ENCODE measurements around the gene FADS1. TPM values are rescaled to one million over a fixed set of nuclear protein-coding genes. Genes with fewer than 3 reads are reported as not detected.
A peak's percentile ranks its signal among the peaks of the same experiment; 100 is the strongest.

The FADS1 gene
- total and polyA plus RNA-seq, 2 experiments from 2014 or later, result 74.9 to 119 TPM

DNA sequence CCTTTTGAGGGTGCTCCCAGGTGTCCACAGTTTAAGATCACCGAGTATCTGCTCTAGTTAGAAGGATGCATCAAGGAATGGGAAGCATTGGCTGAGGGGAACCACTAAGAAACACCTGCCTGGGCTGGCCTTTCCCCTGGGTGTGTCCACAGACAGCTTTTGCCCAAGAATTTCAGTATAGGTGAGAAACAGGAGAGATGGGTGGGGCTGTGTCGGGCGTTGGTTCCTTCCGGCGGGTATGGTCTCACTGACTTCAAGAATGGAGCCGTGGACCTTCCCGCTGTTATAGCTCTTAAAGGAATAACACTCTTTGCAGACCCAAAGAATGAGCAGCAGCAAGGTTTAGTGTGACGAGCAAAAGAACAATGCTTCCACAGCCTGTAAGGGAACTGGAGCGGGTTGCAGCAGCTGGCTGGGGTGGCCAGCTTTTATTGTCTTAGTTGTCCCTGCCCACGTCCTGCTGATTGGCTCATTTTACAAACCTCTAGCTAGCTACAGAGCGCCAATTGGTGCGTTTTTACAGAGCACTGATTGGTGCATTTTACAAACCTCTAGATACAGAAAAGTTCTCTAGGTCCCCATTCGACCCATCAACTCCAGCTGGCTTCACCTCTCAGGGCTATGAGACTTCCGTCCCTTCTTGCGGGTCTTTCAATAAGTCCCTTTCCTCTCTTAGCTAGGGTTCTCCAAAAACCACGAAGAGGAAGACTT is 2.4 kb downstream of the FADS1 start:
- peaks cover 13% of the 10 kb centered on the region; the same call in 1 of the 2 replicates for H4K20me1 ChIP-seq (replicated peaks; ENCODE audit: insufficient read depth)
- peaks cover 15% of the 10 kb centered on the region for H3K4me1 Mint-ChIP-seq
- peaks cover 20% of the 10 kb centered on the region for H3K27me3 Mint-ChIP-seq (ENCODE audit: insufficient read depth, low read depth, poor library complexity)
- H3K4me1 ChIP-seq (ENCODE audit: insufficient read depth), result peaks cover 11% of the 10 kb centered on the region
- H2AFZ ChIP-seq, result no peak overlapping the region
- no peaks in the 10 kb centered on the region for H3K27me3 ChIP-seq (ENCODE audit: insufficient read depth)
- TF ChIP-seq EZH2 (IDR thresholded peaks at IDR 0.05; ENCODE audit: low read depth, unreplicated experiment) (no peak), ZNF114 (CRISPR knock-in tag; IDR thresholded peaks at IDR 0.05) (0 out of 2 replicates have a peak, but pooled peaks have one; percentile 40)
- H3K27ac ChIP-seq (ENCODE audit: low read depth), result peak overlapping the region; percentile 98
- H3K4me3 Mint-ChIP-seq, result peak overlapping the region; percentile 96
- peak overlapping the region; percentile 76 for H3K4me2 ChIP-seq
- H3K79me2 ChIP-seq (replicated peaks; ENCODE audit: insufficient read depth), result peaks cover 45% of the 10 kb centered on the region
- peaks cover 12% of the 10 kb centered on the region for H3F3A ChIP-seq (replicated peaks; ENCODE audit: low read depth)
- H3K27ac Mint-ChIP-seq, result peak overlapping the region; percentile 99
- ATAC-seq (peak; percentile 1; the same call in 2 of the 3 replicates), DNase-seq (ENCODE audit: low spot score) (peak; percentile 70)
- H3K9me2 ChIP-seq (ENCODE audit: insufficient read depth), result peaks cover 5% of the 10 kb centered on the region; the same call in 1 of the 2 replicates
- H3K36me3 Mint-ChIP-seq (ENCODE audit: low read depth), result peaks cover 60% of the 10 kb centered on the region
- H3K4me3 ChIP-seq, result peak overlapping the region; percentile 89
- H3K9me3 Mint-ChIP-seq, result no peaks in the 10 kb centered on the region; the same call in 2 of the 3 replicates
- H3K36me3 ChIP-seq (ENCODE audit: insufficient read depth), result peaks cover 32% of the 10 kb centered on the region

DNA sequence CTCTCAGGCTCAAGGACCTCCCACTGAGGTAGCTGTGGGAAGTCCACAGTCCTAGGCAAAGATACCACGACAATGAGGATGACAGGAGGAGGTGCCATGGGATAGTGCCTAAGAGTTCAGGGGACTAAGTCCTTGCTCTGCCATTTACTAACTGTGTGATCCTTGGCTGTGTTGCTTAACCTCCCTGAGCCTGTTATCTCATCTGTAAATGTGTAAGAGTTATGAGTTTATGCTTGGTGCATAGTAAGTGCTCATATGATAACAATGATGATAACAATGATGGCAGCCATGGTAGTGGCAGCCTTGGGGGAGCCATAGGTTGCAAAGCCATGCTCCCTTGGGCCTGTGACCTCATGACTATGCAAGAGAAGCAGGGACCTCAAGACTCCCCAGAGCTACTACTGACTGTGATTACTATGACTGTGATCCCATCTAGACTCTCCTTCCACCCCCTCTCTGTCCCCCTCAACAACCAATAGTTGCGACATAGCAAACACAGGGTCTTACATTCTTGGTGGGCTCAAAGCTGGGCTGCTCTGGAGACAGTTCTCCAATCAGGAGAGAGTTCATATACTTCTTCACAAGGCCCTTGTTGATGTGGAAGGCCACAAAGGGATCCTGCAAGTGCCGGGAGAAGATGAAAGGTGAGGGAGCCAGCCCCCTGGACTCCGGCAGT is 3.9 kb downstream of the FADS1 start:
- H3K36me3 ChIP-seq (ENCODE audit: insufficient read depth), result peaks cover 38% of the 10 kb centered on the region
- Mint-ChIP-seq H3K4me1 (peaks cover 14% of the 10 kb centered on the region), H3K4me3 (no peak overlapping the region), H3K27me3 (ENCODE audit: insufficient read depth, low read depth, poor library complexity) (peaks cover 20% of the 10 kb centered on the region), H3K9me3 (no peaks in the 10 kb centered on the region; the same call in 2 of the 3 replicates), H3K36me3 (ENCODE audit: low read depth) (peaks cover 73% of the 10 kb centered on the region), H3K27ac (no peak overlapping the region)
- no peak overlapping the region for H3K4me3 ChIP-seq
- ATAC-seq (no peak), DNase-seq (ENCODE audit: low spot score) (no peak)
- no peaks in the 10 kb centered on the region for H3K27me3 ChIP-seq (ENCODE audit: insufficient read depth)
- peaks cover 30% of the 10 kb centered on the region for H3K79me2 ChIP-seq (replicated peaks; ENCODE audit: insufficient read depth)
- peaks cover 6% of the 10 kb centered on the region for H3K4me1 ChIP-seq (ENCODE audit: insufficient read depth)
- H3K27ac ChIP-seq (ENCODE audit: low read depth), result no peak overlapping the region
- H3F3A ChIP-seq (replicated peaks; ENCODE audit: low read depth), result peaks cover 14% of the 10 kb centered on the region
- H2AFZ ChIP-seq, result no peak overlapping the region
- H3K4me2 ChIP-seq, result no peak overlapping the region
- peaks cover 7% of the 10 kb centered on the region; the same call in 1 of the 2 replicates for H4K20me1 ChIP-seq (replicated peaks; ENCODE audit: insufficient read depth)
- peaks cover 5% of the 10 kb centered on the region; the same call in 1 of the 2 replicates for H3K9me2 ChIP-seq (ENCODE audit: insufficient read depth)
- TF ChIP-seq JUNB (IDR thresholded peaks at IDR 0.05; ENCODE audit: unreplicated experiment) (no peak), POLR2AphosphoS5 (IDR thresholded peaks at IDR 0.05; ENCODE audit: low read depth) (no peak), ZNF114 (CRISPR knock-in tag; IDR thresholded peaks at IDR 0.05) (no peak), CREB1 (CRISPR knock-in tag; IDR thresholded peaks at IDR 0.05; ENCODE audit: low read depth) (no peak), ZNF331 (CRISPR knock-in tag; IDR thresholded peaks at IDR 0.05; ENCODE audit: low read depth) (no peak)
- TF ChIP-seq, protein P1, sequence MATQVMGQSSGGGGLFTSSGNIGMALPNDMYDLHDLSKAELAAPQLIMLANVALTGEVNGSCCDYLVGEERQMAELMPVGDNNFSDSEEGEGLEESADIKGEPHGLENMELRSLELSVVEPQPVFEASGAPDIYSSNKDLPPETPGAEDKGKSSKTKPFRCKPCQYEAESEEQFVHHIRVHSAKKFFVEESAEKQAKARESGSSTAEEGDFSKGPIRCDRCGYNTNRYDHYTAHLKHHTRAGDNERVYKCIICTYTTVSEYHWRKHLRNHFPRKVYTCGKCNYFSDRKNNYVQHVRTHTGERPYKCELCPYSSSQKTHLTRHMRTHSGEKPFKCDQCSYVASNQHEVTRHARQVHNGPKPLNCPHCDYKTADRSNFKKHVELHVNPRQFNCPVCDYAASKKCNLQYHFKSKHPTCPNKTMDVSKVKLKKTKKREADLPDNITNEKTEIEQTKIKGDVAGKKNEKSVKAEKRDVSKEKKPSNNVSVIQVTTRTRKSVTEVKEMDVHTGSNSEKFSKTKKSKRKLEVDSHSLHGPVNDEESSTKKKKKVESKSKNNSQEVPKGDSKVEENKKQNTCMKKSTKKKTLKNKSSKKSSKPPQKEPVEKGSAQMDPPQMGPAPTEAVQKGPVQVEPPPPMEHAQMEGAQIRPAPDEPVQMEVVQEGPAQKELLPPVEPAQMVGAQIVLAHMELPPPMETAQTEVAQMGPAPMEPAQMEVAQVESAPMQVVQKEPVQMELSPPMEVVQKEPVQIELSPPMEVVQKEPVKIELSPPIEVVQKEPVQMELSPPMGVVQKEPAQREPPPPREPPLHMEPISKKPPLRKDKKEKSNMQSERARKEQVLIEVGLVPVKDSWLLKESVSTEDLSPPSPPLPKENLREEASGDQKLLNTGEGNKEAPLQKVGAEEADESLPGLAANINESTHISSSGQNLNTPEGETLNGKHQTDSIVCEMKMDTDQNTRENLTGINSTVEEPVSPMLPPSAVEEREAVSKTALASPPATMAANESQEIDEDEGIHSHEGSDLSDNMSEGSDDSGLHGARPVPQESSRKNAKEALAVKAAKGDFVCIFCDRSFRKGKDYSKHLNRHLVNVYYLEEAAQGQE (IDR thresholded peaks at IDR 0.05; ENCODE audit: unreplicated experiment), result no peak
- TF ChIP-seq, protein P2, sequence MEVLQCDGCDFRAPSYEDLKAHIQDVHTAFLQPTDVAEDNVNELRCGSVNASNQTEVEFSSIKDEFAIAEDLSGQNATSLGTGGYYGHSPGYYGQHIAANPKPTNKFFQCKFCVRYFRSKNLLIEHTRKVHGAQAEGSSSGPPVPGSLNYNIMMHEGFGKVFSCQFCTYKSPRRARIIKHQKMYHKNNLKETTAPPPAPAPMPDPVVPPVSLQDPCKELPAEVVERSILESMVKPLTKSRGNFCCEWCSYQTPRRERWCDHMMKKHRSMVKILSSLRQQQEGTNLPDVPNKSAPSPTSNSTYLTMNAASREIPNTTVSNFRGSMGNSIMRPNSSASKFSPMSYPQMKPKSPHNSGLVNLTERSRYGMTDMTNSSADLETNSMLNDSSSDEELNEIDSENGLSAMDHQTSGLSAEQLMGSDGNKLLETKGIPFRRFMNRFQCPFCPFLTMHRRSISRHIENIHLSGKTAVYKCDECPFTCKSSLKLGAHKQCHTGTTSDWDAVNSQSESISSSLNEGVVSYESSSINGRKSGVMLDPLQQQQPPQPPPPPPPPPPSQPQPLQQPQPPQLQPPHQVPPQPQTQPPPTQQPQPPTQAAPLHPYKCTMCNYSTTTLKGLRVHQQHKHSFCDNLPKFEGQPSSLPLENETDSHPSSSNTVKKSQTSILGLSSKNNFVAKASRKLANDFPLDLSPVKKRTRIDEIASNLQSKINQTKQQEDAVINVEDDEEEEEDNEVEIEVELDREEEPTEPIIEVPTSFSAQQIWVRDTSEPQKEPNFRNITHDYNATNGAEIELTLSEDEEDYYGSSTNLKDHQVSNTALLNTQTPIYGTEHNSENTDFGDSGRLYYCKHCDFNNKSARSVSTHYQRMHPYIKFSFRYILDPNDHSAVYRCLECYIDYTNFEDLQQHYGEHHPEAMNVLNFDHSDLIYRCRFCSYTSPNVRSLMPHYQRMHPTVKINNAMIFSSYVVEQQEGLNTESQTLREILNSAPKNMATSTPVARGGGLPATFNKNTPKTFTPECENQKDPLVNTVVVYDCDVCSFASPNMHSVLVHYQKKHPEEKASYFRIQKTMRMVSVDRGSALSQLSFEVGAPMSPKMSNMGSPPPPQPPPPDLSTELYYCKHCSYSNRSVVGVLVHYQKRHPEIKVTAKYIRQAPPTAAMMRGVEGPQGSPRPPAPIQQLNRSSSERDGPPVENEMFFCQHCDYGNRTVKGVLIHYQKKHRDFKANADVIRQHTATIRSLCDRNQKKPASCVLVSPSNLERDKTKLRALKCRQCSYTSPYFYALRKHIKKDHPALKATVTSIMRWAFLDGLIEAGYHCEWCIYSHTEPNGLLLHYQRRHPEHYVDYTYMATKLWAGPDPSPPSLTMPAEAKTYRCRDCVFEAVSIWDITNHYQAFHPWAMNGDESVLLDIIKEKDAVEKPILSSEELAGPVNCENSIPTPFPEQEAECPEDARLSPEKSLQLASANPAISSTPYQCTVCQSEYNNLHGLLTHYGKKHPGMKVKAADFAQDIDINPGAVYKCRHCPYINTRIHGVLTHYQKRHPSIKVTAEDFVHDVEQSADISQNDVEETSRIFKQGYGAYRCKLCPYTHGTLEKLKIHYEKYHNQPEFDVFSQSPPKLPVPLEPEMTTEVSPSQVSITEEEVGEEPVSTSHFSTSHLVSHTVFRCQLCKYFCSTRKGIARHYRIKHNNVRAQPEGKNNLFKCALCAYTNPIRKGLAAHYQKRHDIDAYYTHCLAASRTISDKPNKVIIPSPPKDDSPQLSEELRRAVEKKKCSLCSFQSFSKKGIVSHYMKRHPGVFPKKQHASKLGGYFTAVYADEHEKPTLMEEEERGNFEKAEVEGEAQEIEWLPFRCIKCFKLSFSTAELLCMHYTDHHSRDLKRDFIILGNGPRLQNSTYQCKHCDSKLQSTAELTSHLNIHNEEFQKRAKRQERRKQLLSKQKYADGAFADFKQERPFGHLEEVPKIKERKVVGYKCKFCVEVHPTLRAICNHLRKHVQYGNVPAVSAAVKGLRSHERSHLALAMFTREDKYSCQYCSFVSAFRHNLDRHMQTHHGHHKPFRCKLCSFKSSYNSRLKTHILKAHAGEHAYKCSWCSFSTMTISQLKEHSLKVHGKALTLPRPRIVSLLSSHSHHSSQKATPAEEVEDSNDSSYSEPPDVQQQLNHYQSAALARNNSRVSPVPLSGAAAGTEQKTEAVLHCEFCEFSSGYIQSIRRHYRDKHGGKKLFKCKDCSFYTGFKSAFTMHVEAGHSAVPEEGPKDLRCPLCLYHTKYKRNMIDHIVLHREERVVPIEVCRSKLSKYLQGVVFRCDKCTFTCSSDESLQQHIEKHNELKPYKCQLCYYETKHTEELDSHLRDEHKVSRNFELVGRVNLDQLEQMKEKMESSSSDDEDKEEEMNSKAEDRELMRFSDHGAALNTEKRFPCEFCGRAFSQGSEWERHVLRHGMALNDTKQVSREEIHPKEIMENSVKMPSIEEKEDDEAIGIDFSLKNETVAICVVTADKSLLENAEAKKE (CRISPR knock-in tag; IDR thresholded peaks at IDR 0.05), result no peak
- TF ChIP-seq, protein P3, sequence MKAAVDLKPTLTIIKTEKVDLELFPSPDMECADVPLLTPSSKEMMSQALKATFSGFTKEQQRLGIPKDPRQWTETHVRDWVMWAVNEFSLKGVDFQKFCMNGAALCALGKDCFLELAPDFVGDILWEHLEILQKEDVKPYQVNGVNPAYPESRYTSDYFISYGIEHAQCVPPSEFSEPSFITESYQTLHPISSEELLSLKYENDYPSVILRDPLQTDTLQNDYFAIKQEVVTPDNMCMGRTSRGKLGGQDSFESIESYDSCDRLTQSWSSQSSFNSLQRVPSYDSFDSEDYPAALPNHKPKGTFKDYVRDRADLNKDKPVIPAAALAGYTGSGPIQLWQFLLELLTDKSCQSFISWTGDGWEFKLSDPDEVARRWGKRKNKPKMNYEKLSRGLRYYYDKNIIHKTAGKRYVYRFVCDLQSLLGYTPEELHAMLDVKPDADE (IDR thresholded peaks at IDR 0.05), result no peak
